DOHH2 (cell line): ENCODE data around the gene ELP1.

Experiments used
- H3F3A ChIP-seq: fragments of 200-600 bp; sonication (generic), shearing (Covaris generic); 2 replicates; pipeline ENCODE4 v1.6.0; 2016; ENCODE audit warnings: antibody characterized with exemption, mild to moderate bottlenecking; ENCODE audit not compliant: control insufficient read depth, insufficient read depth
- H3K27ac ChIP-seq: fragments of 200-600 bp; sonication (generic); 2 replicates; pipeline ENCODE4 v1.5.1; 2014; ENCODE audit warnings: low read depth, mild to moderate bottlenecking, low read length, moderate library complexity
- H3K27me3 ChIP-seq: fragments of 200-600 bp; sonication (generic); 2 replicates; pipeline ENCODE4 v1.6.1; 2014; ENCODE audit warnings: mild to moderate bottlenecking, low read length, mixed read lengths; ENCODE audit not compliant: control insufficient read depth
- H3K36me3 ChIP-seq: fragments of 200-600 bp; sonication (generic); 2 replicates; pipeline ENCODE4 v1.6.1; 2014; ENCODE audit warnings: mild to moderate bottlenecking, low read length, moderate library complexity, mixed read lengths; ENCODE audit not compliant: control insufficient read depth
- H3K4me1 ChIP-seq: fragments of 200-600 bp; sonication (generic); 2 replicates; pipeline ENCODE4 v1.6.1; 2014; ENCODE audit warnings: mild to moderate bottlenecking, low read length, mixed read lengths; ENCODE audit not compliant: control insufficient read depth
- H3K4me2 ChIP-seq: fragments of 200-600 bp; sonication (generic); 2 replicates; pipeline ENCODE4 v1.6.0; 2014; ENCODE audit warnings: mild to moderate bottlenecking, low read length, moderate library complexity
- H3K4me3 ChIP-seq: fragments of 200-600 bp; sonication (generic); 2 replicates; pipeline ENCODE4 v1.5.1; 2014; ENCODE audit warnings: mild to moderate bottlenecking, low read length, mixed read lengths
- H3K79me2 ChIP-seq: fragments of 200-600 bp; sonication (generic); 2 replicates; pipeline ENCODE4 v1.6.1; 2014; ENCODE audit warnings: mild to moderate bottlenecking, low read length, mixed read lengths; ENCODE audit not compliant: control insufficient read depth
- H3K9me2 ChIP-seq: fragments of 200-600 bp; sonication (generic); replicated peaks from 2 replicates; pipeline ENCODE4 v1.6.1; 2014; ENCODE audit warnings: mild to moderate bottlenecking, low read length, mixed read lengths; ENCODE audit not compliant: control insufficient read depth
- H3K9me3 ChIP-seq: fragments of 200-600 bp; sonication (generic); 2 replicates; pipeline ENCODE4 v1.6.1; 2014; ENCODE audit warnings: antibody characterized with exemption, low read length, mixed read lengths; ENCODE audit not compliant: control insufficient read depth, insufficient read depth
- H4K20me1 ChIP-seq: fragments of 200-600 bp; sonication (generic); 2 replicates; pipeline ENCODE4 v1.6.0; 2014; ENCODE audit warnings: low read depth, mild to moderate bottlenecking, antibody characterized with exemption, low read length, moderate library complexity; ENCODE audit not compliant: control insufficient read depth, insufficient read depth
- CTCF ChIP-seq: fragments of 200-600 bp; sonication (generic); IDR thresholded peaks from one replicate; pipeline ENCODE4 v1.5.1; 2014; ENCODE audit warnings: antibody characterized with exemption, mild to moderate bottlenecking, low read depth, low read length; ENCODE audit not compliant: poor library complexity, severe bottlenecking
- EZH2phosphoT487 ChIP-seq: fragments of 200-600 bp; sonication (generic); IDR thresholded peaks from 2 replicates; pipeline ENCODE4 v1.6.1; 2017; ENCODE audit warnings: borderline replicate concordance, mild to moderate bottlenecking, antibody characterized with exemption, low read length, moderate library complexity, mixed read lengths

The ELP1 gene

GRCh38 chr9:108859459-108860114 is 74.3 kb downstream of the ELP1 start:
- no peaks in the 10 kb centered on the region for H4K20me1 ChIP-seq
- no peak overlapping the region for H3K4me2 ChIP-seq
- TF ChIP-seq EZH2phosphoT487 (no peak), CTCF (no peak)
- H3F3A ChIP-seq = no peaks in the 10 kb centered on the region
- no peaks in the 10 kb centered on the region for H3K36me3 ChIP-seq
- no peaks in the 10 kb centered on the region for H3K9me2 ChIP-seq
- H3K79me2 ChIP-seq = no peaks in the 10 kb centered on the region
- no peaks in the 10 kb centered on the region for H3K27me3 ChIP-seq
- H3K9me3 ChIP-seq = no peaks in the 10 kb centered on the region
- no peak overlapping the region for H3K4me3 ChIP-seq
- no peak overlapping the region for H3K27ac ChIP-seq
- H3K4me1 ChIP-seq = no peaks in the 10 kb centered on the region

- Histone ChIP-seq H3K4me3 (no peak overlapping the region), H3K9me3 (no peaks in the 10 kb centered on the region), H3K79me2 (no peaks in the 10 kb centered on the region), H3K27me3 (no peaks in the 10 kb centered on the region), H3F3A (no peaks in the 10 kb centered on the region), H3K9me2 (no peaks in the 10 kb centered on the region), H3K36me3 (no peaks in the 10 kb centered on the region), H3K27ac (no peak overlapping the region), H4K20me1 (no peaks in the 10 kb centered on the region), H3K4me1 (no peaks in the 10 kb centered on the region), H3K4me2 (no peak overlapping the region)
- TF ChIP-seq EZH2phosphoT487 (no peak), CTCF (no peak)
These were observed 76.4 kb downstream of the ELP1 start for GRCh38 chr9:108857572-108857971.

GRCh38 chr9:108855888-108856287 is 78.0 kb downstream of the ELP1 start, which contains the start of gene ACTL7B:
ACTL7B (minus strand) TSS chr9:108855986; CDS start chr9:108855930, 56 bp downstream.
- Histone ChIP-seq H3K36me3 (no peaks in the 10 kb centered on the region), H3K4me2 (no peak within 1 kb of the TSS), H3K27ac (no peak within 1 kb of the TSS), H3K4me3 (no peak within 1 kb of the TSS), H4K20me1 (no peaks in the 10 kb centered on the region), H3K27me3 (no peaks in the 10 kb centered on the region), H3K9me2 (no peaks in the 10 kb centered on the region), H3K9me3 (no peaks in the 10 kb centered on the region), H3K4me1 (no peaks in the 10 kb centered on the region), H3F3A (no peaks in the 10 kb centered on the region), H3K79me2 (no peaks in the 10 kb centered on the region)
- TF ChIP-seq EZH2phosphoT487 = no peak
- no peak for TF ChIP-seq CTCF
